Mucosa of rectum (tissue), 2 donors: ENCODE data around the gene TEX53.

Experiments used
- H3K27ac ChIP-seq, 2 donors: one replicate each; pipeline ENCODE4 v1.7.0; 2013; ENCODE audit warnings: inconsistent platforms in 2 of 2, low read depth in 2 of 2, low read length in 2 of 2
- H3K27me3 ChIP-seq, 2 donors: one replicate each; pipeline ENCODE4 v1.7.0; 2013; ENCODE audit warnings: low read length in 2 of 2; ENCODE audit not compliant: control insufficient read depth in 2 of 2, insufficient read depth in 2 of 2
- H3K36me3 ChIP-seq, 2 donors: one replicate each; pipeline ENCODE4 v1.7.0; 2013; ENCODE audit warnings: low read length in 2 of 2; ENCODE audit not compliant: control insufficient read depth in 2 of 2, insufficient read depth in 2 of 2
- H3K4me1 ChIP-seq, 2 donors: one replicate each; pipeline ENCODE4 v1.7.0; 2013; ENCODE audit warnings: low read length in 2 of 2, mild to moderate bottlenecking in 1 of 2; ENCODE audit not compliant: control insufficient read depth in 2 of 2, insufficient read depth in 2 of 2
- H3K4me3 ChIP-seq, 2 donors: one replicate each; pipeline ENCODE4 v1.7.0; 2013; ENCODE audit warnings: low read length in 2 of 2
- H3K9ac ChIP-seq, 2 donors: one replicate each; pipeline ENCODE4 v1.7.0; 2013; ENCODE audit warnings: low read length in 2 of 2, low read depth in 1 of 2, mild to moderate bottlenecking in 1 of 2
- H3K9me3 ChIP-seq, 2 donors: one replicate each; pipeline ENCODE4 v1.7.0; 2013; ENCODE audit warnings: low read length in 2 of 2; ENCODE audit not compliant: control insufficient read depth in 2 of 2
- donor health status: healthy.
- donor health status: Normal muscosa, but diverticular disease.

The TEX53 gene

DNA sequence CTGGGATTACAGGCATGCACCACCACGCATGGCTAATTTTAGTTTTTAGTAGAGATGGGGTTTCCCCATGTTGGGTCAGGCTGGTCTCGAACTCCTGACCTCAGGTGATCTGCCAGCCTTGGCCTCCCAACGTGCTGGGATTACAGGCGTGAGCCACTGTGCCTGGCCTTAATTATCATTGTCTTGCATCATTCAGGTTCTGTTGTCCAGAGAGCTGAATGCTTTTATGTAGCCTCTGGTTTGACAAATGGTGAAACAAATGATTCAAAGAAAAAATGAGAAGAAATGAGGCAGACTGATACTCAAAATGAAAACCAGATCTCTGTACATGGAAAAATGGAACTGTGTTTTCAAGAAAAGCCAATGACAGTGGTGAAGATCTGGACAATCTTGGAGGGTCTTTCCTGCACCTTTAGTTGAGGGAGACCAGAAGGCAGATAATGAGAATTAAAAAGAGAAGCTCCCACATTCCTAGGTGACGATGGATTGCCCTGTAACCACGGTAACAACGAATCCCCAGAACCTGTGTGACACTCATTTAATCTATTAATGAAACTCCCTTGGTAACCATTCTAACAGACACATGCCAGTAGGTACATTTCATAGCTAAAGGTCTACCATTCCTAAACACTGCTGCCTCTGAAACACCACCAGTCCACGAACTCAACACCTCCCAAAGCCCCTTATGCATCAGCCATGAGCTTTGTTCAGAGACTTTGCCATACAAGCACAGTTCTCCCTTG, 22.8 kb upstream of the TEX53 start:
- Histone ChIP-seq H3K9ac (no peak overlapping the region), H3K9me3 (no peaks in the 10 kb centered on the region), H3K27me3 (no peaks in the 10 kb centered on the region), H3K27ac (no peak overlapping the region), H3K36me3 (no peaks in the 10 kb centered on the region), H3K4me1 (no peaks in the 10 kb centered on the region), H3K4me3 (no peak overlapping the region)

DNA sequence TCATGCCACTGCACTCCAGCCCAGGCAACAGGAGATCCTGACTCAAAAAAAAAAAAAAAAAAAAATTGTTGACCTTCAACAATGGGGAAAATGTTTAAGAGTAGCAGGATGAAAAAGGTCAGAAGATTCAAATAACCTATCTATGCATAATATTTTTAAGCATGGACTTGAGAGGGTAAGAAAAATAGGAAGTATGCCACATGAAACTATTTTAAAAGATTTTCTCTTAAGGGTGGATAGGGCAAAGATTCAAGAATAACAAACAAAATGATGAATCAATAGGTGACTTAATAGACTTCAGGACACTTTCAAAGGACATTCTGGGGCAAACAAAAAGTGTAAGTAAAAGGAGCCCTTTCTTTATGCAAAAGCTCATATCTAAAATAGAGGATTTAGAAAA, 21.2 kb upstream of the TEX53 start:
- Histone ChIP-seq H3K4me3 (no peak overlapping the region), H3K9ac (no peak overlapping the region), H3K9me3 (no peaks in the 10 kb centered on the region), H3K27ac (no peak overlapping the region), H3K4me1 (no peaks in the 10 kb centered on the region), H3K36me3 (no peaks in the 10 kb centered on the region), H3K27me3 (no peaks in the 10 kb centered on the region)

DNA sequence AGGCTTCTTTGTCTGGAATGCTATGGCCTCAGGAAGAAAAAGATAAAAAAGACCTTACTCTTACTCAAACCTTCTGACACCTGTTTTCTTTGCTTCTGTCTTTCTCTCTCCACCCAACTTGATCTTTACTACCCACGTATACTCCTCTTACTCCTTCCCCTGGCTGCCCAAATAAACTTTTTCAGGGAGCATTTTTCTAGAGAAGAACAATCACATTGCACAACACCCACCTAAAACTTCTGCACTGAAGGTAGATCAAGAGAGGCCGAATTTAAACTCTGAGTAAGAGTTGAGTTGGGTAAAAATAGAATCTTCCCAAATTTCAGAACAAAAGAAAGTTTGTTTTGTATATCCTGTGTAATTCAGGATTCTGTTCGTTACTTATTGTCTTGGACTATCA, 20.5 kb upstream of the TEX53 start:
- no peak overlapping the region for H3K4me3 ChIP-seq
- H3K27ac ChIP-seq: no peak overlapping the region
- H3K9me3 ChIP-seq: no peaks in the 10 kb centered on the region
- no peak overlapping the region for H3K9ac ChIP-seq
- no peaks in the 10 kb centered on the region for H3K36me3 ChIP-seq
- H3K27me3 ChIP-seq: no peaks in the 10 kb centered on the region
- H3K4me1 ChIP-seq: no peaks in the 10 kb centered on the region

DNA sequence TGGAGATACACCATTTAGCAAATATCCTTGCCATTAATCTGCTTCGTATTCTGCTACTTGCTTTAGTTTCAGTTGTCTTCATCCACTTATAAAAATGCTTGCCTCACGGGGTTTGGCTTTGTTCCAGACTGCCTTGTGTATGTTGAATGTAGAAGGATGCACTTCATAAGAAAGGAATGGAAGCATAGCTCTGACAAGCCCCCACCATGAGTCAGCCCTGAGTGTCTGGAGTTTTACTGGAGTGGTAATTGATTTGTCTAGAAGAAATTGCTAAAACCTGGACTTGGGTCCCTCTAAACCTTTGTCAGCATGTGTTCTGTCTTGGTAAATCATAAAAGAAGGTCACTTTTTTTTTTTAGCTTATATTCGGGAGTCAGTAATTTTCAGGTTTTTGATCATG, 19.8 kb upstream of the TEX53 start:
- H3K27me3 ChIP-seq: no peaks in the 10 kb centered on the region
- no peaks in the 10 kb centered on the region for H3K9me3 ChIP-seq
- H3K4me3 ChIP-seq: no peak overlapping the region
- H3K27ac ChIP-seq: no peak overlapping the region
- H3K4me1 ChIP-seq: no peaks in the 10 kb centered on the region
- H3K9ac ChIP-seq: no peak overlapping the region
- H3K36me3 ChIP-seq: no peaks in the 10 kb centered on the region

DNA sequence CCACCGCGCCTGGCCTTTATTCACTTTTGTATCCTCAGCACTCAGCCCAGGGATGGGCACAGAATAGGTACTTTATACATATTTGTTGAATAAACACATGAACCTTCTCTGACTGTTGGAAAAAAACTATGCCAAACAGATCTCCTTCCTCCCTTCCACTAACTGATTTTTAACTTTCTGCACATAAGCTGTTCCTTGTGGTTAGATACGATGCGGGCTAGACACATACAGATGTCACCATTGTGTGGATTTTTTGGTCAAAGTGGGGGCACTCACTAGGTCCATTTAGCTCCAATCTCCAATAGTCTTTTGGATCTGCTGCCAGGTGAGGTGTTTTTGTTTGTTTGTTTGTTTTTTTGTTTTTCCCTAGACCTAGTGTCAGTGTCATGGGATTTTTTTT, 19.3 kb upstream of the TEX53 start:
- H3K27ac ChIP-seq: no peak overlapping the region
- no peak overlapping the region for H3K4me3 ChIP-seq
- H3K27me3 ChIP-seq: no peaks in the 10 kb centered on the region
- H3K9me3 ChIP-seq: no peaks in the 10 kb centered on the region
- H3K9ac ChIP-seq: no peak overlapping the region
- no peaks in the 10 kb centered on the region for H3K4me1 ChIP-seq
- no peaks in the 10 kb centered on the region for H3K36me3 ChIP-seq

DNA sequence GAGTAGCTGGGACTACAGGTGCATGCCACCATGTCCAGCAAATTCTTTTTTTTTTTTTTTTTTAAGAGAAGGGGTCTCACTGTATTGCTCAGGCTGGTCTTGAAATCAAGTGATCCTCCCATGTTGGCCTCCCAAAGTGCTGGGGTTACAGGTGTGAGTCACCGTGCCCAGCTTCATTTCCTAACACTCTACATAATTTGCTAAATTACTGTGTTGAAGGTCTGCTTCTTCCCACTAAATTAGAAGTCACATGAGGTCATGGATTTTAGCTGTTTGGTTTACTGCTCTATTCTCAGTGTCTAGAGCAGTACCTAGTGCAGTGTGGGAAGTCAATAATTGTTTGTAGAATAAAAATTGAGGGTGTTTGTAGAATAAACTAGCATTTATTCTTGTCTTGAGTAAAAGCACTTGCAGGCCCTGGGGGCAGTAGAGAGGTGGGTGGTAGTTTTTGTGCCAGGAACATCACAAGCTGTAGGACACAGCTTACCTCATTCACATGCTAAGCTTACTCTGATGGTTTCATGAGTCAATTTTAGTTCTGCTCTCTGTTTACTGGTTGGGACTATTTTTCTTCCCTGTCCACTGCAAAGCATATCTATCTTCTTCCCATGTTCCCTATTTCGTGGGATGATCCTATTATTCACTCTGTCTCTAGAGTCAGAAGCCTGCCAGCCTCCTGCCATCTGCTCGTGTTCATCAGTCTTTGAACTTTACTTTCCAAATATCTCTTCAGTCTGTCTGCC, 17.4 kb upstream of the TEX53 start:
- H3K9me3 ChIP-seq: no peaks in the 10 kb centered on the region
- H3K36me3 ChIP-seq: no peaks in the 10 kb centered on the region
- no peaks in the 10 kb centered on the region for H3K27me3 ChIP-seq
- H3K27ac ChIP-seq: no peak overlapping the region
- no peaks in the 10 kb centered on the region for H3K4me1 ChIP-seq
- no peak overlapping the region for H3K9ac ChIP-seq
- no peak overlapping the region for H3K4me3 ChIP-seq

DNA sequence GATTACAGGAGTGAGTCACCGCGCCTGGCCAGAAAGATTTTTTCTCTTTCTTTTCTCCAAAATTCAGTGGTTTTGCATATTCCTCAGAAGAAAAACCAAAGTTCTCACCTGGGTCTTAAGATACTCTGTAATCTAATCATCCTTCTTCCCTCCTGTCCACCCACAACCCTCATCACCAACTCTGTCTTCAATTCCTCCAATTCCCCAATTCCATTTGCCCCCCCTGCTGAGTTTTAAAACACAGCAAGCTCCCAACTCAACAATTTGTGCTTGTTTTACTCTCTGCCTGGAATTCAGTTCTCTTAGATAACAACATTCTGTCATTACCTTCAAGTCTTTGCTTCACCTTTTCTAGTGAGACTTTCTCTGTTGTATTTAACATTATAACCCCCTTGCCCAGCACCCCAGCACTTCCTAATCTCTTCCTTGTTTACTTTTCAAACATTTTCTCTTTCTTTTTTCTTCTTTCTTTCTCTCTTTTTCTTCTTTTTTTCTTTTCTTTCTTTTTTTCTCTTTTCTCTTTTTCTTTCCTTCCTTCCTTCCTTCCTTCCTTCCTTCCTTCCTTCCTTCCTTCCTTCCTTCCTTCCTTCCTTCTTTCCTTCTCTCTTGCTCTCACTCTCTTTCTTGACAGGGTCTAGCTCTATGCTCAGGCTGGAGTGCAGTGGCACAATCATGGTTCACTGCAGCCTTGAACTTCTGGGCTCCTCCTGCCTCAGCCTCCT, 16.6 kb upstream of the TEX53 start:
- H3K4me3 ChIP-seq: no peak overlapping the region
- no peaks in the 10 kb centered on the region for H3K9me3 ChIP-seq
- no peak overlapping the region for H3K9ac ChIP-seq
- no peaks in the 10 kb centered on the region for H3K27me3 ChIP-seq
- H3K27ac ChIP-seq: no peak overlapping the region
- no peaks in the 10 kb centered on the region for H3K36me3 ChIP-seq
- H3K4me1 ChIP-seq: no peaks in the 10 kb centered on the region

DNA sequence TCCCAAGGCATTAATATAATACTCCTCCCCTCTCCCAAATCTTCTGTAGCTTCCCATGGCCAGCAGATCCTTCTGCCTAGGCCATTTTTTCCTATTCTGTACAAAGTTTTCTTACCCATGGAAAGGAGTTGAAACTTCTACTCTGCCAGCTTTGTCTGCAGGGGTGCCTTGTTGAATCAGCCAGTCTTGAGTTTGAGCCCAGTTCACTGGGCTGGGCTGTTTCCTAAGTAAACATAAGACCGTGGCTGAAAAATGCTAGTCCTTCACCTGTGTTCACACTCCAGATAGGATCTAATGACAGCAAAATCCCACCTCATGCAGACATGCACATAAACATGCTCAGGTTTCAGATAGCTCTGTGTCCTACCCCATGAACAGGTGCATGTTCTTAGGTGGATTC, 14.0 kb upstream of the TEX53 start:
- Histone ChIP-seq H3K27me3 (no peaks in the 10 kb centered on the region), H3K36me3 (no peaks in the 10 kb centered on the region), H3K4me1 (no peaks in the 10 kb centered on the region), H3K27ac (no peak overlapping the region), H3K9ac (no peak overlapping the region), H3K4me3 (no peak overlapping the region), H3K9me3 (no peaks in the 10 kb centered on the region)

DNA sequence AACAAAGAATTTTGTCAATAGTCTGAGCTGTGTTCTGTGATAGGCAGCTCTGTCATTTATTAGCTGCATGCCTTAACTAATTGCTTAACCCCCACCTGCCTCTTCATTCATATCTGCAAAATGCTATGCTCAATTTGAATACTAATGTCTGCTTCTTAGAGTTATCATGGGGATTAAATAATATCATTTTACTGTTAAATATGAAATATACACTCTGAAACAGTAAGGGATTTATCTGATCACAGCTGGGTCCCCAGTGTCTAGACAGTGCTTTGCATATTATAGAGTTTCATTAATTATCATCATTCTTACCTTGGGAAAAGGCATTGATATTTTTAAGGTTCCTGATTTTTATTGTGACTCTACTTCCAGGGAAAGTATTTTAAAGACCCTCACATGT, 12.4 kb upstream of the TEX53 start:
- no peaks in the 10 kb centered on the region for H3K36me3 ChIP-seq
- H3K9me3 ChIP-seq: no peaks in the 10 kb centered on the region
- H3K9ac ChIP-seq: no peak overlapping the region

DNA sequence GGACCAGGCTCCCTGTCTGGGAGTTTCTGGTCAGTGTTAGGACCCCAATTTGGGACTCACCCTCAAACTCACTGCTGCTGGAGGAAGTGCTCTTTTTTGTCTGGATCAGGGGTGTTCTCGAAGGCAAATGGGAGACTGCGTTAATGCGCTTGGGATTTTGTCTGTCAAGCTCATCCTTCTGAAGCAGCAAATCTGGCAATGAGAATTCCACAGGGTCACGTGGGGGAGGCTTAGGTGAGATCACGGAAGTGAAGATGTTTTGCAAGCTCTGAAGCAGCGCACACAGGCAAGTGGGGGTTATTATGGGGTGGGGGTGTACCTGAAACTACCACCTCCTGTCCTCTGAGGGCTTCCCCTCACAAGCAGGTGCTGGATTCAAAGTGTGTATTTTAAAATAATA, 10.5 kb upstream of the TEX53 start:
- Histone ChIP-seq H3K27me3 (no peaks in the 10 kb centered on the region), H3K9ac (no peak overlapping the region), H3K9me3 (no peaks in the 10 kb centered on the region), H3K27ac (no peak overlapping the region), H3K36me3 (no peaks in the 10 kb centered on the region), H3K4me1 (no peaks in the 10 kb centered on the region), H3K4me3 (no peak overlapping the region)

More for the DNA sequence above, 12.4 kb upstream of the TEX53 start:
- Histone ChIP-seq H3K4me3 (no peak overlapping the region), H3K4me1 (no peaks in the 10 kb centered on the region), H3K27me3 (no peaks in the 10 kb centered on the region), H3K27ac (no peak overlapping the region)
